SK-N-SH (cell line): Measurements from ENCODE around the gene STARD8. TPM values are rescaled to one million over a fixed set of nuclear protein-coding genes. Genes with fewer than 3 reads are reported as not detected.

ENCODE experiments used
- CTCF ChIA-PET: fragments of 300-600, 350-600 bp; formaldehyde crosslinking; extraction: SDS; loops from one replicate; lab custom pipeline; 2021; lab: Yijun Ruan, JAX
- POLR2A ChIA-PET: fragments of 350-600 bp; sonication (Branson Sonifier 250); formaldehyde crosslinking; extraction: SDS; loops from one replicate; lab custom pipeline; 2020; ENCODE audit warnings: antibody characterized with exemption, inconsistent platforms; lab: Yijun Ruan, JAX
- DNase-seq: peaks from one replicate; pipeline ENCODE4 v3.0.0; 2012
- H2AFZ ChIP-seq: fragments of 200-600 bp; sonication (generic); 2 replicates; pipeline ENCODE4 v1.8.1; 2016; ENCODE audit warnings: antibody characterized with exemption, mild to moderate bottlenecking, low read depth
- H3F3A ChIP-seq: fragments of 200-600 bp; sonication (generic); replicated peaks from 2 replicates; pipeline ENCODE3; 2016; ENCODE audit warnings: antibody characterized with exemption, mild to moderate bottlenecking; ENCODE audit not compliant: insufficient read depth
- H3K27ac ChIP-seq, 2 experiments: fragments of 200-500 bp in 1 of 2; fragments of 200-600 bp in 1 of 2; sonication (Bioruptor generic) in 1 of 2; sonication (generic), shearing (Covaris generic) in 1 of 2; 2 replicates each; pipeline versions ENCODE4 v1.5.1 to v1.6.1; 2014 to 2016; ENCODE audit warnings: low read depth in 2 of 2, inconsistent platforms in 1 of 2, low read length in 1 of 2, mild to moderate bottlenecking in 1 of 2, mixed read lengths in 1 of 2
- H3K27me3 ChIP-seq: fragments of 200-600 bp; sonication (generic), shearing (Covaris generic); 2 replicates; pipeline ENCODE4 v1.6.1; 2016; ENCODE audit warnings: mixed run types; ENCODE audit not compliant: insufficient read depth
- H3K36me3 ChIP-seq, 2 experiments: fragments of 200-500 bp in 1 of 2; fragments of 200-600 bp in 1 of 2; sonication (Bioruptor generic) in 1 of 2; sonication (generic) in 1 of 2; replicated peaks in 1 of 2; 2 replicates each; pipeline versions ENCODE3 to v1.5.1; 2014 to 2016; ENCODE audit warnings: low read length in 1 of 2, mild to moderate bottlenecking in 1 of 2; ENCODE audit not compliant: insufficient read depth in 2 of 2, control insufficient read depth in 1 of 2
- H3K4me1 ChIP-seq, 2 experiments: fragments of 200-500 bp in 1 of 2; fragments of 200-600 bp in 1 of 2; sonication (Bioruptor generic) in 1 of 2; sonication (generic), shearing (Covaris generic) in 1 of 2; 2 replicates each; pipeline versions ENCODE4 v1.5.1 to v1.6.1; 2014 to 2016; ENCODE audit warnings: low read depth in 1 of 2, low read length in 1 of 2, mixed run types in 1 of 2; ENCODE audit not compliant: insufficient read depth in 2 of 2, control insufficient read depth in 1 of 2
- H3K4me2 ChIP-seq: fragments of 200-600 bp; sonication (generic), shearing (Covaris generic); 2 replicates; pipeline ENCODE4 v1.6.1; 2017; ENCODE audit warnings: mixed run types
- H3K4me3 ChIP-seq, 2 experiments: fragments of 200-500 bp in 1 of 2; fragments of 200-600 bp in 1 of 2; sonication (Bioruptor generic) in 1 of 2; sonication (generic), shearing (Covaris generic) in 1 of 2; 2 replicates each; pipeline versions ENCODE4 v1.5.1 to v1.8.1; 2014 to 2016; ENCODE audit warnings: low read depth in 2 of 2, inconsistent platforms in 1 of 2, low read length in 1 of 2, mild to moderate bottlenecking in 1 of 2, mixed read lengths in 1 of 2, moderate library complexity in 1 of 2
- H3K79me2 ChIP-seq: fragments of 200-600 bp; sonication (generic); 2 replicates; pipeline ENCODE4 v1.8.1; 2017; ENCODE audit warnings: mild to moderate bottlenecking; ENCODE audit not compliant: insufficient read depth
- H3K9ac ChIP-seq: fragments of 200-600 bp; sonication (generic); 2 replicates; pipeline ENCODE4 v1.6.1; 2017; ENCODE audit warnings: mixed run types
- H3K9me2 ChIP-seq: fragments of 200-600 bp; sonication (generic); 2 replicates; pipeline ENCODE4 v1.6.1; 2017; ENCODE audit warnings: mixed run types
- H3K9me3 ChIP-seq: fragments of 200-600 bp; sonication (generic); 2 replicates; pipeline ENCODE4 v1.6.1; 2017; ENCODE audit warnings: mixed run types, mild to moderate bottlenecking, moderate library complexity
- H4K20me1 ChIP-seq: fragments of 200-600 bp; sonication (generic); 2 replicates; pipeline ENCODE4 v1.6.1; 2017; ENCODE audit warnings: mild to moderate bottlenecking, mixed run types; ENCODE audit not compliant: insufficient read depth
- EP300 ChIP-seq, 2 experiments: IDR thresholded peaks; 2 replicates each; pipeline versions ENCODE4 v1.4.0 to v1.6.1; 2012; ENCODE audit warnings: borderline replicate concordance in 1 of 2, low read depth in 1 of 2, low read length in 1 of 2
- FOXJ3 ChIP-seq: sonication (generic); formaldehyde crosslinking; IDR thresholded peaks from 2 replicates; pipeline ENCODE4 v1.5.1; 2020; ENCODE audit warnings: mild to moderate bottlenecking, missing genetic modification reagents
- GATA2 ChIP-seq: sonication (generic); formaldehyde crosslinking; IDR thresholded peaks from 2 replicates; pipeline ENCODE4 v1.5.0; 2020; ENCODE audit warnings: mild to moderate bottlenecking, missing genetic modification reagents
- NFIC ChIP-seq: IDR thresholded peaks from 2 replicates; pipeline ENCODE4 v1.4.0; 2012; ENCODE audit warnings: borderline replicate concordance
- NRF1 ChIP-seq: IDR thresholded peaks from 2 replicates; pipeline ENCODE4 v1.6.1; 2012; ENCODE audit warnings: low read depth, mild to moderate bottlenecking, low read length
- POLR2AphosphoS5 ChIP-seq: IDR thresholded peaks from 2 replicates; pipeline ENCODE4 v1.6.1; 2012; ENCODE audit warnings: low read depth, low read length
- RFX5 ChIP-seq: IDR thresholded peaks from 2 replicates; pipeline ENCODE4 v1.6.1; 2012; ENCODE audit warnings: mild to moderate bottlenecking, improper control_type of control experiment, low read length
- SIN3A ChIP-seq: IDR thresholded peaks from 2 replicates; pipeline ENCODE4 v1.6.1; 2012; ENCODE audit warnings: low read depth, mild to moderate bottlenecking, low read length, moderate library complexity, borderline replicate concordance
- TAF1 ChIP-seq: IDR thresholded peaks from 2 replicates; pipeline ENCODE4 v1.6.1; 2012; ENCODE audit warnings: low read depth, mild to moderate bottlenecking, low read length, moderate library complexity, borderline replicate concordance
- TEAD4 ChIP-seq: IDR thresholded peaks from 2 replicates; pipeline ENCODE4 v1.4.0; 2012; ENCODE audit warnings: mild to moderate bottlenecking, borderline replicate concordance; ENCODE audit not compliant: insufficient read depth
- YY1 ChIP-seq: IDR thresholded peaks from 2 replicates; pipeline ENCODE4 v1.4.0; 2012; ENCODE audit warnings: low read depth, mild to moderate bottlenecking
- WGBS: methylation state at CpG from one replicate; pipeline ENCODE4 v1.1.6; 2017; ENCODE audit warnings: low lambda C conversion rate; 5-methylcytosine and 5-hydroxymethylcytosine counted together
- polyA plus RNA-seq, 3 experiments: library from polyadenylated mRNA; depleted of rRNA; stranded (reverse); fragments of >200 nt; gene quantifications; 2 replicates each; pipeline ENCODE4 v1.2.3, GENCODE V29; 2012
- TF ChIP-seq, protein P1 (sequence below): fragments of 200-600 bp; sonication (generic); IDR thresholded peaks from 2 replicates; pipeline ENCODE4 v1.6.1; 2017; ENCODE audit warnings: antibody characterized with exemption, mild to moderate bottlenecking, moderate library complexity
- TF ChIP-seq, protein P2 (sequence below): fragments of 150-350 bp; IDR thresholded peaks from 2 replicates; pipeline ENCODE4 v1.6.1; 2016; ENCODE audit warnings: mild to moderate bottlenecking, low read depth, low read length
- TF ChIP-seq, protein P3 (sequence below): IDR thresholded peaks from 2 replicates; pipeline ENCODE4 v1.6.1; 2012; ENCODE audit warnings: mild to moderate bottlenecking, low read depth, low read length, moderate library complexity
- TF ChIP-seq, protein P4 (sequence below): IDR thresholded peaks from 2 replicates; pipeline ENCODE4 v1.4.0; 2012; ENCODE audit warnings: low read depth, borderline replicate concordance
- TF ChIP-seq, protein P5 (sequence below): IDR thresholded peaks from 2 replicates; pipeline ENCODE4 v1.4.0; 2012; ENCODE audit warnings: low read depth, borderline replicate concordance
- TF ChIP-seq, protein P6 (sequence below): IDR thresholded peaks from 2 replicates; pipeline ENCODE4; 2012

STARD8 gene
- polyA plus RNA-seq, 1 of the 3 experiments (the other 2 are of a cell fraction): 2.6 TPM

DNA sequence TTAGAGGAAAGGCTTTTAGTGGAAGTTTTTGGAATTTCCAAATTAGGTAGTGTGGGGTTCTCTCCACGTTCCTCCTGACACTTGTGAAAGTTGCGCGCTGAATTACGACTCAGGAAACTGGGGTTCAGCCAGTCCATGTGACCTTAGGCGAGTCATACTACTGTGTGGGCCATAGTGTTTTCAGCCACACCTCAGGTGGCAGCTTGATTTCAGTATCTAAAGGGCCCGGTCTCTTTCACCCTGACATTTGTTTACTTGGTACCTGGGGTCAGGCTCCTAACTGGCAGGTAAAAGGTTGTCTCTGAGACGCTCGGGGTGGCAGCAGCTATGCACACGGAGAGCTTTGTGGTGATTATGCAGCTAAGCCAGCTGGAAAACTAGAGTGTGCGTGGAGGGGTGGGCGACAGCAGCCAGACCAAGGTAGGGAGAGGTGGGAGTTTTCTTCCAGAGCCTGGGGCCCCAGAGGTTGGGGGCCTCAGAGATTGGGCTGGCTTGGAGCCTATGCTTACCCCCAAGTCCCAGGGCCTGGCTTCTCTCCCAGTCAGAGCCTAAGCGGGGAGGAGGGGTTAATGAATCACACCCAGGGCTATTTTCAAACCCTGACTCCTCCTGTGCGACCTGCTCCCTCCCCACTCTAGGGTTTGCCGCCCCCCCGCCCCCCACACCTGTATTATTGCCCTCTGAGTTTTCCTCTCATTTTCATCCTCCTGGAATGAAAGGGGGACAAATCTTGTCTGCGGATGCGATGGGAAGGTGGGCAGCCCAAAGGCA is 47.2 kb downstream of the STARD8 start:
- Histone ChIP-seq H2AFZ (no peak overlapping the region; the same call in 1 of the 2 replicates), H3K79me2 (peaks cover 8% of the 10 kb centered on the region; the same call in 1 of the 2 replicates), H3K4me1 (no peaks in the 10 kb centered on the region; a peak in 1 of 4 replicates), H3K9me3 (no peaks in the 10 kb centered on the region), H3K9me2 (no peaks in the 10 kb centered on the region), H3K27ac (no peak overlapping the region), H3K36me3 (no peaks in the 10 kb centered on the region), H3K4me3 (peak overlapping the region; percentile 53 to 62; a peak in 3 of 4 replicates), H4K20me1 (no peaks in the 10 kb centered on the region), H3F3A (peaks cover 19% of the 10 kb centered on the region), H3K9ac (peak overlapping the region; percentile 52; the same call in 1 of the 2 replicates), H3K4me2 (peak overlapping the region; percentile 84), H3K27me3 (peaks cover 7% of the 10 kb centered on the region; the same call in 1 of the 2 replicates)
- TF ChIP-seq, protein P1, sequence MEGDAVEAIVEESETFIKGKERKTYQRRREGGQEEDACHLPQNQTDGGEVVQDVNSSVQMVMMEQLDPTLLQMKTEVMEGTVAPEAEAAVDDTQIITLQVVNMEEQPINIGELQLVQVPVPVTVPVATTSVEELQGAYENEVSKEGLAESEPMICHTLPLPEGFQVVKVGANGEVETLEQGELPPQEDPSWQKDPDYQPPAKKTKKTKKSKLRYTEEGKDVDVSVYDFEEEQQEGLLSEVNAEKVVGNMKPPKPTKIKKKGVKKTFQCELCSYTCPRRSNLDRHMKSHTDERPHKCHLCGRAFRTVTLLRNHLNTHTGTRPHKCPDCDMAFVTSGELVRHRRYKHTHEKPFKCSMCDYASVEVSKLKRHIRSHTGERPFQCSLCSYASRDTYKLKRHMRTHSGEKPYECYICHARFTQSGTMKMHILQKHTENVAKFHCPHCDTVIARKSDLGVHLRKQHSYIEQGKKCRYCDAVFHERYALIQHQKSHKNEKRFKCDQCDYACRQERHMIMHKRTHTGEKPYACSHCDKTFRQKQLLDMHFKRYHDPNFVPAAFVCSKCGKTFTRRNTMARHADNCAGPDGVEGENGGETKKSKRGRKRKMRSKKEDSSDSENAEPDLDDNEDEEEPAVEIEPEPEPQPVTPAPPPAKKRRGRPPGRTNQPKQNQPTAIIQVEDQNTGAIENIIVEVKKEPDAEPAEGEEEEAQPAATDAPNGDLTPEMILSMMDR: no peak
- TF ChIP-seq SIN3A (no peak), TAF1 (no peak), YY1 (no peak), EP300 (IDR thresholded peaks at IDR 0.05; ENCODE audit: borderline replicate concordance in 1 of 2, low read depth in 1 of 2, low read length in 1 of 2) (no peak), POLR2AphosphoS5 (no peak), FOXJ3 (CRISPR knock-in tag) (no peak), NRF1 (no peak), GATA2 (CRISPR knock-in tag) (no peak), TEAD4 (no peak), NFIC (no peak), RFX5 (no peak)
- TF ChIP-seq, protein P2, sequence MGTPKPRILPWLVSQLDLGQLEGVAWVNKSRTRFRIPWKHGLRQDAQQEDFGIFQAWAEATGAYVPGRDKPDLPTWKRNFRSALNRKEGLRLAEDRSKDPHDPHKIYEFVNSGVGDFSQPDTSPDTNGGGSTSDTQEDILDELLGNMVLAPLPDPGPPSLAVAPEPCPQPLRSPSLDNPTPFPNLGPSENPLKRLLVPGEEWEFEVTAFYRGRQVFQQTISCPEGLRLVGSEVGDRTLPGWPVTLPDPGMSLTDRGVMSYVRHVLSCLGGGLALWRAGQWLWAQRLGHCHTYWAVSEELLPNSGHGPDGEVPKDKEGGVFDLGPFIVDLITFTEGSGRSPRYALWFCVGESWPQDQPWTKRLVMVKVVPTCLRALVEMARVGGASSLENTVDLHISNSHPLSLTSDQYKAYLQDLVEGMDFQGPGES: no peak
- TF ChIP-seq, protein P3, sequence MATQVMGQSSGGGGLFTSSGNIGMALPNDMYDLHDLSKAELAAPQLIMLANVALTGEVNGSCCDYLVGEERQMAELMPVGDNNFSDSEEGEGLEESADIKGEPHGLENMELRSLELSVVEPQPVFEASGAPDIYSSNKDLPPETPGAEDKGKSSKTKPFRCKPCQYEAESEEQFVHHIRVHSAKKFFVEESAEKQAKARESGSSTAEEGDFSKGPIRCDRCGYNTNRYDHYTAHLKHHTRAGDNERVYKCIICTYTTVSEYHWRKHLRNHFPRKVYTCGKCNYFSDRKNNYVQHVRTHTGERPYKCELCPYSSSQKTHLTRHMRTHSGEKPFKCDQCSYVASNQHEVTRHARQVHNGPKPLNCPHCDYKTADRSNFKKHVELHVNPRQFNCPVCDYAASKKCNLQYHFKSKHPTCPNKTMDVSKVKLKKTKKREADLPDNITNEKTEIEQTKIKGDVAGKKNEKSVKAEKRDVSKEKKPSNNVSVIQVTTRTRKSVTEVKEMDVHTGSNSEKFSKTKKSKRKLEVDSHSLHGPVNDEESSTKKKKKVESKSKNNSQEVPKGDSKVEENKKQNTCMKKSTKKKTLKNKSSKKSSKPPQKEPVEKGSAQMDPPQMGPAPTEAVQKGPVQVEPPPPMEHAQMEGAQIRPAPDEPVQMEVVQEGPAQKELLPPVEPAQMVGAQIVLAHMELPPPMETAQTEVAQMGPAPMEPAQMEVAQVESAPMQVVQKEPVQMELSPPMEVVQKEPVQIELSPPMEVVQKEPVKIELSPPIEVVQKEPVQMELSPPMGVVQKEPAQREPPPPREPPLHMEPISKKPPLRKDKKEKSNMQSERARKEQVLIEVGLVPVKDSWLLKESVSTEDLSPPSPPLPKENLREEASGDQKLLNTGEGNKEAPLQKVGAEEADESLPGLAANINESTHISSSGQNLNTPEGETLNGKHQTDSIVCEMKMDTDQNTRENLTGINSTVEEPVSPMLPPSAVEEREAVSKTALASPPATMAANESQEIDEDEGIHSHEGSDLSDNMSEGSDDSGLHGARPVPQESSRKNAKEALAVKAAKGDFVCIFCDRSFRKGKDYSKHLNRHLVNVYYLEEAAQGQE: no peak
- TF ChIP-seq, protein P4, sequence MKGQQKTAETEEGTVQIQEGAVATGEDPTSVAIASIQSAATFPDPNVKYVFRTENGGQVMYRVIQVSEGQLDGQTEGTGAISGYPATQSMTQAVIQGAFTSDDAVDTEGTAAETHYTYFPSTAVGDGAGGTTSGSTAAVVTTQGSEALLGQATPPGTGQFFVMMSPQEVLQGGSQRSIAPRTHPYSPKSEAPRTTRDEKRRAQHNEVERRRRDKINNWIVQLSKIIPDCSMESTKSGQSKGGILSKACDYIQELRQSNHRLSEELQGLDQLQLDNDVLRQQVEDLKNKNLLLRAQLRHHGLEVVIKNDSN: no peak
- TF ChIP-seq, protein P5, sequence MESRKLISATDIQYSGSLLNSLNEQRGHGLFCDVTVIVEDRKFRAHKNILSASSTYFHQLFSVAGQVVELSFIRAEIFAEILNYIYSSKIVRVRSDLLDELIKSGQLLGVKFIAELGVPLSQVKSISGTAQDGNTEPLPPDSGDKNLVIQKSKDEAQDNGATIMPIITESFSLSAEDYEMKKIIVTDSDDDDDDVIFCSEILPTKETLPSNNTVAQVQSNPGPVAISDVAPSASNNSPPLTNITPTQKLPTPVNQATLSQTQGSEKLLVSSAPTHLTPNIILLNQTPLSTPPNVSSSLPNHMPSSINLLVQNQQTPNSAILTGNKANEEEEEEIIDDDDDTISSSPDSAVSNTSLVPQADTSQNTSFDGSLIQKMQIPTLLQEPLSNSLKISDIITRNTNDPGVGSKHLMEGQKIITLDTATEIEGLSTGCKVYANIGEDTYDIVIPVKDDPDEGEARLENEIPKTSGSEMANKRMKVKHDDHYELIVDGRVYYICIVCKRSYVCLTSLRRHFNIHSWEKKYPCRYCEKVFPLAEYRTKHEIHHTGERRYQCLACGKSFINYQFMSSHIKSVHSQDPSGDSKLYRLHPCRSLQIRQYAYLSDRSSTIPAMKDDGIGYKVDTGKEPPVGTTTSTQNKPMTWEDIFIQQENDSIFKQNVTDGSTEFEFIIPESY: no peak
- TF ChIP-seq, protein P6, sequence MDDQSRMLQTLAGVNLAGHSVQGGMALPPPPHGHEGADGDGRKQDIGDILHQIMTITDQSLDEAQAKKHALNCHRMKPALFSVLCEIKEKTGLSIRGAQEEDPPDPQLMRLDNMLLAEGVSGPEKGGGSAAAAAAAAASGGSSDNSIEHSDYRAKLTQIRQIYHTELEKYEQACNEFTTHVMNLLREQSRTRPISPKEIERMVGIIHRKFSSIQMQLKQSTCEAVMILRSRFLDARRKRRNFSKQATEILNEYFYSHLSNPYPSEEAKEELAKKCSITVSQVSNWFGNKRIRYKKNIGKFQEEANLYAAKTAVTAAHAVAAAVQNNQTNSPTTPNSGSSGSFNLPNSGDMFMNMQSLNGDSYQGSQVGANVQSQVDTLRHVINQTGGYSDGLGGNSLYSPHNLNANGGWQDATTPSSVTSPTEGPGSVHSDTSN: no peak
- ChIA-PET POLR2A (no interaction called here), CTCF (interaction anchor here (1.5 to 4.0 kb wide), 2 partner anchors 13 to 15 kb away, joined by 5 to 18 read pairs; no protein-coding TSS in a partner anchor)
- no peak for DNase-seq
- 55% methylated on average over 14 of the region's 17 CpGs for WGBS
